ENCODE data around the gene VPREB3.

Gene VPREB3

GRCh38 chr22:23704062-23704461 lies 50.2 kb downstream of the VPREB3 start:
- TF ChIP-seq CTCF (IDR thresholded peaks at IDR 0.05; ENCODE audit: low read depth, low read length, missing control alignments) = no peak
- no peak overlapping the region for H3K4me3 ChIP-seq (replicated peaks; ENCODE audit: low read depth, low read length)
- no peak for DNase-seq (ENCODE audit: extremely low read depth, low read depth)

Measured in HFF-Myc (cell line).